Activated gamma-delta T cell (primary cell): Measurements from ENCODE around the gene NUAK1.
"Not testable (repeated sequence)": the region's sequence is repeated elsewhere in the genome, so short reads cannot be mapped to it uniquely, and the experiment has no call there.

Experiments used
- DNase-seq: peaks from one replicate; lab custom pipeline; 2025; lab: John Stamatoyannopoulos, UW

The NUAK1 gene

DNA sequence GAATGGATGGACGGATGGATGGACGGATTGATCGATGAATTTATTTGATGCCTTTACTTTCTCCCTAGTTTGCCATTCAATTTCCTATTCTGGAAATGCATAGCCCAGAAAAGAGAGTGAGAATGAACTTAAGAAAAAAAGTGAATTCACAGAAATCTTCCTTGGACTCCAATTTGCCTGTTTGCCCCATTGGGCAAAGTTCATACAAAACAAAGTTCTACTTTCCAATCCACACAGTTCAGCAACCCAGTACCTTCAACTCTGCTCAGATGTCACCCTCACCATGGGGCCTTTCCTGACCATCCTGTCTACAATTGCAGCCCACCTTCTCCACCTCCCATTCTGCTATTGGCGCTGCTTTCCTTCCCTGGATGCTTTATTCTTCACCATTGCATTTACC lies 8.2 kb upstream of the NUAK1 start:
- no peak for DNase-seq

GRCh38 chr12:106145539-106146447 lies 7.0 kb upstream of the NUAK1 start:
- no peak for DNase-seq

DNA sequence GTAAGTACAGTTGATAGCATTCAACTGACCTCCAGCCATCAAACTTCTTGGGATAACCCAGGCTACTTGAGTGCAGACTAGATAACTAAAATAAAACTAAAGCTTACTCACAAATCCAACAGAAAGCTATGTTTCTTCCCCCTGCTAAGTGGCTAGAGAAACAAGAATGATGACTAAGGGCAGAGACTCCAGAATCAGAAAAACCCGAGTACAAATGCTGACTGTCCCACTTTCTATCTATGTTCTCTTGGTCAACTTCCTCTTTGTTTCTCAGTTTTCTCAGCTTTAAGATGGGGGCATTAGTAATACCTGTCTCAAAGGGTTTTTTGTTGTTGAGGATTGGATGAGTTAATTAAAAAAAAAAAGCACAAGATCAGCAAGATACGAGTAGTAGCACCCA lies 6.1 kb upstream of the NUAK1 start:
- no peak for DNase-seq

DNA sequence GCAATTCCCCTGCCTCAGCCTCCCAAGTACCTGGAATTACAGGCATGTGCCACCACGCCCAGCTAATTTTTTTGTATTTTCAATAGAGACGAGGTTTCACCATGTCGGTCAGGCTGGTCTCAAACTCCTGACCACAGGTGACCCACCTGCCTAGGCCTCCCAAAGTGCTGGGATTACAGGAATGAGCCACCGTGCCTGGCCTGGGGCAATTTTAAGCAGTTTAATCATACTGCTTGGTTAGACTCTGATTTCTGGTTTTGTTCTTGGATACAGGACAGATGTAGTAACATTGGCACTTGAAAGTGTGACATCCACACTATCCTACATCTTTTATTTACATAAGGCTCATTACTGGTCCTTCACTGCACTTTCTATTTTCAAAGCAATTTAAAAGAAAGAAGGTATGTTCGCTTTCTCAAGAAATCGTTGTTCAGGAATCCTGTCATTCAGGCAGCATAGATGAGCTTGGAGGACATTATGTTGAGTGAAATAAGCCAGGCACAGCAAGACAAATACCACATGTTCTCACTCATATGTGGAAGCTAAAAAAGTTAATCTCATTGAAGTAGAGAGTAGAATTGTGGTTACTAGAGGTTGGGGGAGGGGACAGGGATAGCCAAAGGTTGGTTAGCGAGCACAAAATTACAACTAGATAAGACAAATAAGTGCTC lies 4.0 kb upstream of the NUAK1 start:
- no peak for DNase-seq

- not testable (repeated sequence) for DNase-seq
Measured at GRCh38 chr12:106141920-106142319, 3.2 kb upstream of the NUAK1 start.

GRCh38 chr12:106141452-106141851 lies 2.7 kb upstream of the NUAK1 start:
- DNase-seq = no peak

GRCh38 chr12:106141003-106141402 lies 2.2 kb upstream of the NUAK1 start:
- no peak for DNase-seq

GRCh38 chr12:106140223-106140986 lies 1.7 kb upstream of the NUAK1 start:
- no peak for DNase-seq

GRCh38 chr12:106139422-106140171 lies 843 bp upstream of the NUAK1 start:
- no peak for DNase-seq

- no peak for DNase-seq
Measured at GRCh38 chr12:106138357-106138632, 459 bp downstream of the NUAK1 start.

DNA sequence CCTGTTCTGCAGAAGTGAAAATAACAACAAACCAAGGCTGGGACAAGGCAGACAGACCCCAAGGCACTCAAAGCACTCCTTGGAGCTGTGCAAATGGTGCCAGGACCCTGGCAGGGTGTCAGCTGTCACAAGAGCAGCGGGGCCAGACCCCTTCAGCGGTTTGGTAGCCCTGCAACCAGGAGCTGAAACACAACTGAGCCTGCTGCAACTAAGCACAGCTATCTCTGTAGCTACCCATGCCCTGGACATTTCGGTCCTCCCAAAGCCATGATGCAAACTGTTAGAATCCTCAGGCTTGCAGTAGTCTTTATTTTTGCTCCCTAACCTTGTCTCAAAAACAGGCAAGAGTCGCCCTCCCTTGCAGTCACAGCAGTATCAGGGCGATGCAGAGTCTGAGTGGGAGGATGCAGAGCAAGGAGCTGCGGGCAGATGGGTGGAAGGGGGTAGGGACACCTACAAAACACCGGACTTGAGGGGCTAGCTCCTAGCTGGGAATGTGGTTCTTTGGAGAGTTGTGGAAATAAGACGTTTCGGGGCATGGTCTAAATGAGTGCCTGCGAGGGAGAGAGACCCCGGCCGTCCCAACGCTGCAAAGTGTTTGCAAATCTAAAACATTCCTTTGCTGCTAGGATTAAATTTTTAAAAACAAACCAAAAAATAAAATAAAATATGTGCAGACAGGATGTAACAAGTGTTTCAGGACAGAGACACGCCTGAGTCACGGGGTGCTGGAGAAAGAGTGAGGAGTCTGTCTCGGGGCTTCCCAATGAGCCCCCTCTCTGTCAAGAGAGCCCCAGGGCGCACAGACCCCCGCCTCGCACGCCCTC lies 1.0 kb downstream of the NUAK1 start:
- no peak for DNase-seq

- DNase-seq = peak; percentile 18
Measured at GRCh38 chr12:106136263-106136662, 2.5 kb downstream of the NUAK1 start.

- DNase-seq = no peak
Measured at GRCh38 chr12:106135781-106136180, 3.0 kb downstream of the NUAK1 start.

DNA sequence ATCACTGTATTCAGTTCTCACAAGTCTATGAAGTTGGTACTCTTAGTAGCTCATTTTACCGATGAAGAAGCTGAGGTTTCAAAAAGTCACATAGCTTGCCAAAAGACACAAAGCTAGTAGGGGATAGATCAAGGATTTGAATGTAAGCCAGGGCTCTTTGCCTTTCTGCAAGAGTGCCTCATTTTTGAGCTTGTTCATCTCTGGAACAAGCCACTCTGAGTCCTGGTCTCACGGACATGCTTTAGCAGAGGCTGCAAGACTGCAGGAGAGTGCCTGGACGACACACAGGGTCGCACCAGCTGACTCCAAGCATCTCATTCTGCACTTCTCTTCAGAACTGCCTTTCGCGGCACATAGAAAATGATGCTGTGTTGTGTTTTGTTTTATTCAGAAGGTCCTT lies 3.7 kb downstream of the NUAK1 start:
- no peak for DNase-seq

GRCh38 chr12:106134294-106134949 lies 4.3 kb downstream of the NUAK1 start:
- DNase-seq = no peak

DNA sequence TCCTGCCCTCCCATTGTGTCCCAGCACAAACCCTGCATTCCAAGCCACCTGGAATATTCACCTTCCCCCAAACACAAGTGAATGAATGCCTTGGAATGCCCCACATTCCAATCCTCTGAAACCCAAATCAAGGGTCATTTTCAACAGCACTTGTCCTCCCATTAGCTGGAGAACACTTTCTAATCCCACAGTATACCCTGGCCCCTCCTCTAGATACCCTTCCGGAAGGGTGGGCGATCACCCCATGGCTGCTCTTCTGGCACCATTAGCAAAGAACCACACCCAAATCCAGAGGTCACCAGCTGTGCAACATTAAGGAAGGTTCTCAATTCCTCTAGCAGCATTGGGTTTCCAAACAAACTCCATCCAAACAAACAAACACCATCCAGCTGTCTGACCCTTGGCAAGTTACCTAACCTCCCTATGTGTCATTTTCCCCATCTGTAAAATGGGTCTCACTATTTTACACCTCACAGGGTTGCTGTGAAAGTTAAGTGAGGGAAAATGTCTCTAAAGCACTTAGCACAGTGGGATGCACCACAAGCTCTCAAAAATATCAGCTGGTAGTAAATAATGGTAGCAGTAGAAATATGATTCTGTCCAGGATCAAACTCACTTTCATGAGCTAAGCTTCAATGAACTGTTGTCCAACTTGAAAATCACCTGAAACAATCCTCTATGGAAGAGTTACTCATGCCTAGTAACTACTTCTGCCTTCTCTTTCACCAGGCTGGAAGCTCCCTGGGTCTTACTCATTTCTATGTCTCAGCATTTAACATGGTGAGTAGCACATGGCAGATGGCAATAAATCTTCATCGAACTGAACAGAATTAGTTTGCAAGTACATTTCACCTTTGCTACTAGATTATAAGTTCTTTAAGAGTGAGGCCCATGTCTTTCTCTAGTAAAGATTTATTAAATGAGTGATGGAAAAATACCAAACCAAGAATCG lies 5.3 kb downstream of the NUAK1 start:
- no peak for DNase-seq

DNA sequence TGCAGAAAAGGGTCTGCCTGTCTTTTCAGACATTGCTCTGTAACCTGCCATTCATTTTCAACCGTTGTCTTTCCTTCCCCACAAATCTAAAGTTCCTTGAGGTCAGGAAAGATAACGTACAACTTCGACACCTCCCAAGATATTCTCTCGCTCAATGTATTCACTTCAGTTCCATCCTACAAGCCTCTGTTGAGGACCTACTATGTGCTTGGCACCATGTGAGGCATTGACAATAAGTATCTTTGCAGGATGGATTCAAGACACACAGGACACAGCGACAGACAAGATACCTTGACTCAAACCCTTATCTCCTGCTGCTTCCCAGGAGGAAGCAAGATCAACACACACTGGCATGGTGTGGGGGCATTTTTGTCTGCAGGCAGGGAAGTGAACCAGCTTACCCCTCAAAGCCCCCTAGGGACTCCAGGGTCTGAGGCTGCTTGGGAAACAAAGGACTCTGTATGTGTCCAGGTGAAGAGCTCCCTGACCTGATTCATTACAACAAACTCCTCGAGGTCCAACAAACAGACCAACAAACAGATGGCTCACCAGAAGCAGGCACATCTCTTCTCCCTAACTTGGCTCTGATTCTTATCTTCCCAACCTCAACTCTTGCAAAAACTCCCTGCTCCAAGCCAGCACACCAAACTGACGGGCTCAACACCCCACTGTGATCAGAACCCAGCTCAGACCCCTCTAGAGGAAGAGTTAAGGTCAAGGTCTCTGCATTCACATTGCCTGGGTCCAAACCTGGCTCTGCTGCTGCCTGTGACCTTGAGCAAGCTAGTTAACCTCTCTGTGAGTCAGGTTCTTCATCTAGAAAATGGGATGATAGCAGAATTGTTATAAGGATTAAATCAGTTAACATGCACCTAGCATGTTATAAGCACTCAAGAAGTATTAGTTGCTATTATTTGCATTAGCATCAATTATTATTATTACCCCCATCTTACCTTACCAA lies 6.3 kb downstream of the NUAK1 start:
- no peak for DNase-seq

- no peak for DNase-seq
Measured at GRCh38 chr12:106131676-106132075, 7.1 kb downstream of the NUAK1 start.
